Measurements from ENCODE around the gene GRPEL1. TPM values are rescaled to one million over a fixed set of nuclear protein-coding genes. Genes with fewer than 3 reads are reported as not detected.

GRPEL1 gene
- total RNA-seq, 1 experiment from 2014 or later, result 49.9 TPM

- DNase-seq, result no peak
- Histone ChIP-seq H2AFZ (no peak overlapping the region), H3K36me3 (ENCODE audit: low read depth) (no peaks in the 10 kb centered on the region), H3F3A (ENCODE audit: insufficient read depth, low read depth) (no peaks in the 10 kb centered on the region), H3K27me3 (ENCODE audit: insufficient read depth, low read depth) (peaks cover 21% of the 10 kb centered on the region), H3K9me2 (ENCODE audit: insufficient read depth) (no peaks in the 10 kb centered on the region), H3K4me1 (replicated peaks; ENCODE audit: insufficient read depth) (no peaks in the 10 kb centered on the region), H3K27ac (no peak overlapping the region), H3K4me3 (no peak overlapping the region), H3K9me3 (ENCODE audit: insufficient read depth, low read depth) (no peaks in the 10 kb centered on the region), H3K4me2 (no peak overlapping the region), H3K79me2 (ENCODE audit: low read depth) (no peaks in the 10 kb centered on the region), H4K20me1 (ENCODE audit: insufficient read depth) (no peaks in the 10 kb centered on the region)
- BruUV-seq (replicated peaks), result no TSS peak
- no peak for TF ChIP-seq EZH2 (IDR thresholded peaks at IDR 0.05; ENCODE audit: low read depth)
- TF ChIP-seq, protein P1, sequence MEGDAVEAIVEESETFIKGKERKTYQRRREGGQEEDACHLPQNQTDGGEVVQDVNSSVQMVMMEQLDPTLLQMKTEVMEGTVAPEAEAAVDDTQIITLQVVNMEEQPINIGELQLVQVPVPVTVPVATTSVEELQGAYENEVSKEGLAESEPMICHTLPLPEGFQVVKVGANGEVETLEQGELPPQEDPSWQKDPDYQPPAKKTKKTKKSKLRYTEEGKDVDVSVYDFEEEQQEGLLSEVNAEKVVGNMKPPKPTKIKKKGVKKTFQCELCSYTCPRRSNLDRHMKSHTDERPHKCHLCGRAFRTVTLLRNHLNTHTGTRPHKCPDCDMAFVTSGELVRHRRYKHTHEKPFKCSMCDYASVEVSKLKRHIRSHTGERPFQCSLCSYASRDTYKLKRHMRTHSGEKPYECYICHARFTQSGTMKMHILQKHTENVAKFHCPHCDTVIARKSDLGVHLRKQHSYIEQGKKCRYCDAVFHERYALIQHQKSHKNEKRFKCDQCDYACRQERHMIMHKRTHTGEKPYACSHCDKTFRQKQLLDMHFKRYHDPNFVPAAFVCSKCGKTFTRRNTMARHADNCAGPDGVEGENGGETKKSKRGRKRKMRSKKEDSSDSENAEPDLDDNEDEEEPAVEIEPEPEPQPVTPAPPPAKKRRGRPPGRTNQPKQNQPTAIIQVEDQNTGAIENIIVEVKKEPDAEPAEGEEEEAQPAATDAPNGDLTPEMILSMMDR (conservative IDR thresholded peaks at IDR 0.05), result no peak
- intact Hi-C loops (cut with micrococcal nuclease; ENCODE audit: unreplicated experiment), result no loop called here
- CTCF ChIA-PET, result no interaction called here
- POLR2A ChIA-PET (ENCODE audit: unreplicated experiment), result no interaction called here
These were observed 44.8 kb upstream of the GRPEL1 start for GRCh38 chr4:7112656-7113055.

GRCh38 chr4:7111441-7111840 lies 43.6 kb upstream of the GRPEL1 start:
- Histone ChIP-seq H3K36me3 (ENCODE audit: low read depth) (no peaks in the 10 kb centered on the region), H3K27ac (no peak overlapping the region), H3K27me3 (ENCODE audit: insufficient read depth, low read depth) (peaks cover 9% of the 10 kb centered on the region), H3K4me2 (no peak overlapping the region), H4K20me1 (ENCODE audit: insufficient read depth) (no peaks in the 10 kb centered on the region), H3K9me3 (ENCODE audit: insufficient read depth, low read depth) (no peaks in the 10 kb centered on the region), H3K79me2 (ENCODE audit: low read depth) (no peaks in the 10 kb centered on the region), H3K4me3 (no peak overlapping the region), H3F3A (ENCODE audit: insufficient read depth, low read depth) (no peaks in the 10 kb centered on the region), H3K9me2 (ENCODE audit: insufficient read depth) (no peaks in the 10 kb centered on the region), H2AFZ (no peak overlapping the region), H3K4me1 (replicated peaks; ENCODE audit: insufficient read depth) (no peaks in the 10 kb centered on the region)
- CTCF ChIA-PET, result no interaction called here
- TF ChIP-seq EZH2 (IDR thresholded peaks at IDR 0.05; ENCODE audit: low read depth), result no peak
- TF ChIP-seq, protein P1 (conservative IDR thresholded peaks at IDR 0.05), result no peak
- no TSS peak for BruUV-seq (replicated peaks)
- POLR2A ChIA-PET (ENCODE audit: unreplicated experiment), result no interaction called here
- DNase-seq, result no peak
- intact Hi-C loops (cut with micrococcal nuclease; ENCODE audit: unreplicated experiment), result no loop called here

- ChIA-PET CTCF (no interaction called here), POLR2A (ENCODE audit: unreplicated experiment) (no interaction called here)
- intact Hi-C loops (cut with micrococcal nuclease; ENCODE audit: unreplicated experiment), result no loop called here
- Histone ChIP-seq H3K4me1 (replicated peaks; ENCODE audit: insufficient read depth) (no peaks in the 10 kb centered on the region), H3F3A (ENCODE audit: insufficient read depth, low read depth) (no peaks in the 10 kb centered on the region), H3K4me3 (no peak overlapping the region), H4K20me1 (ENCODE audit: insufficient read depth) (no peaks in the 10 kb centered on the region), H3K4me2 (no peak overlapping the region), H2AFZ (no peak overlapping the region), H3K36me3 (ENCODE audit: low read depth) (no peaks in the 10 kb centered on the region), H3K79me2 (ENCODE audit: low read depth) (no peaks in the 10 kb centered on the region), H3K27me3 (ENCODE audit: insufficient read depth, low read depth) (peaks cover 4% of the 10 kb centered on the region; the same call in 1 of the 2 replicates), H3K27ac (no peak overlapping the region), H3K9me3 (ENCODE audit: insufficient read depth, low read depth) (no peaks in the 10 kb centered on the region), H3K9me2 (ENCODE audit: insufficient read depth) (no peaks in the 10 kb centered on the region)
- no peak for DNase-seq
- TF ChIP-seq, protein P1 (conservative IDR thresholded peaks at IDR 0.05), result no peak
- TF ChIP-seq EZH2 (IDR thresholded peaks at IDR 0.05; ENCODE audit: low read depth), result no peak
- BruUV-seq (replicated peaks), result no TSS peak
These were observed 42.7 kb upstream of the GRPEL1 start for GRCh38 chr4:7110546-7110945.
